K562 (cell line): ENCODE measurements around the gene CEP290. TPM values are rescaled to one million over a fixed set of nuclear protein-coding genes. Genes with fewer than 3 reads are reported as not detected.

Source experiments
- ATAC-seq: fragments of 200-7000 bp; cut with Tn5 transposase; 3 replicates; pipeline ENCODE4 v1.9.1; 2020; ENCODE audit warnings: moderate library complexity
- BruUV-seq: library from RNA; stranded (reverse); fragments of 400-500 nt; replicated peaks from 2 replicates; lab custom pipeline; 2021; lab: Mats Ljungman, UMichigan
- CTCF ChIA-PET: fragments of 300-600 bp; formaldehyde crosslinking; extraction: SDS; loops from one replicate; lab custom pipeline; 2021; ENCODE audit warnings: low intra/inter-chr PET ratio; lab: Yijun Ruan, JAX
- POLR2A ChIA-PET: fragments of 300-600, 350-650 bp; sonication (Branson Sonifier 250); formaldehyde crosslinking; extraction: SDS; loops from one replicate; lab custom pipeline; 2021; ENCODE audit warnings: antibody characterized with exemption, inconsistent platforms; lab: Yijun Ruan, JAX
- DNase-seq, 4 experiments: peaks; one replicate each; pipeline versions ENCODE4 v3.0.0 to v3.0.0-alpha.2; 2011 to 2018; ENCODE audit warnings: low spot score in 3 of 4, mixed read lengths in 3 of 4; ENCODE audit errors: extremely low read depth in 1 of 4
- FAIRE-seq: peaks from 2 replicates; lab custom pipeline; 2011; peaks lifted over from hg19 to GRCh38; lab: Jason Lieb, UNC
- H2AFZ ChIP-seq: 2 replicates; pipeline ENCODE4 v1.6.0; 2011; ENCODE audit warnings: low read depth, low read length, control low read depth, inconsistent platforms
- H3K27ac ChIP-seq: fragments of 200-600 bp; 3 replicates; pipeline ENCODE4 v1.8.0; 2011; ENCODE audit warnings: low read depth, mild to moderate bottlenecking, control low read depth, inconsistent platforms, low read length, moderate library complexity, mixed read lengths; ENCODE audit errors: extremely low read depth
- H3K27me3 ChIP-seq, 2 experiments: fragments of 300-600 bp in 1 of 2; 2 replicates in 1 of 2; 3 replicates in 1 of 2; pipeline versions ENCODE4 v1.6.0 to v1.8.0; 2011; ENCODE audit warnings: inconsistent platforms in 2 of 2, low read length in 2 of 2, mild to moderate bottlenecking in 1 of 2, mixed read lengths in 1 of 2, moderate library complexity in 1 of 2; ENCODE audit not compliant: control insufficient read depth in 2 of 2, insufficient read depth in 2 of 2
- H3K36me3 ChIP-seq: fragments of 300-600 bp; 3 replicates; pipeline ENCODE4 v1.8.0; 2011; ENCODE audit warnings: mild to moderate bottlenecking, low read length, inconsistent platforms; ENCODE audit not compliant: control insufficient read depth, insufficient read depth
- H3K4me1 ChIP-seq, 2 experiments: fragments of 200-600 bp in 1 of 2; replicated peaks in 1 of 2; 2 replicates in 1 of 2; 3 replicates in 1 of 2; pipeline versions ENCODE4 v1.5.1 to v1.8.0; 2011; ENCODE audit warnings: inconsistent platforms in 2 of 2, low read length in 2 of 2, mild to moderate bottlenecking in 1 of 2, mixed read lengths in 1 of 2, moderate library complexity in 1 of 2; ENCODE audit not compliant: control insufficient read depth in 2 of 2, insufficient read depth in 2 of 2
- H3K4me2 ChIP-seq: 2 replicates; pipeline ENCODE4 v1.6.1; 2011; ENCODE audit warnings: low read length, control low read depth, inconsistent platforms, mixed read lengths; ENCODE audit not compliant: insufficient read depth
- H3K4me3 ChIP-seq: fragments of 200-600 bp; sonication (generic), shearing (Covaris generic); 2 replicates; pipeline ENCODE4 v1.5.1; 2016; ENCODE audit warnings: control low read depth, inconsistent platforms
- H3K79me2 ChIP-seq: fragments of 200-600 bp; 3 replicates; pipeline ENCODE4 v1.8.0; 2011; ENCODE audit warnings: low read length, inconsistent platforms; ENCODE audit not compliant: control insufficient read depth, insufficient read depth
- H3K9ac ChIP-seq, 2 experiments: 2 replicates each; pipeline versions ENCODE4 v1.6.0 to v1.6.1; 2011; ENCODE audit warnings: low read depth in 2 of 2, low read length in 2 of 2, control low read depth in 1 of 2, inconsistent platforms in 1 of 2, mild to moderate bottlenecking in 1 of 2, mixed read lengths in 1 of 2; ENCODE audit not compliant: insufficient read depth in 1 of 2
- H3K9me1 ChIP-seq: one replicate; pipeline ENCODE4 v1.6.0; 2011; ENCODE audit warnings: inconsistent platforms, mild to moderate bottlenecking, low read length, moderate library complexity; ENCODE audit not compliant: control insufficient read depth, insufficient read depth
- H3K9me3 ChIP-seq: replicated peaks from 2 replicates; pipeline ENCODE4 v1.5.1; 2011; ENCODE audit warnings: low read depth, low read length, inconsistent platforms; ENCODE audit not compliant: control insufficient read depth, insufficient read depth
- H4K20me1 ChIP-seq: replicated peaks from 2 replicates; pipeline ENCODE4 v1.6.1; 2011; ENCODE audit warnings: low read length, inconsistent platforms, mixed read lengths; ENCODE audit not compliant: control insufficient read depth, insufficient read depth
- CHD1 ChIP-seq: fragments of 200-600 bp; sonication (generic); IDR thresholded peaks from one replicate; pipeline ENCODE4 v1.6.1; 2012; ENCODE audit warnings: mild to moderate bottlenecking, moderate library complexity, low read length, inconsistent platforms
- HDAC3 ChIP-seq: fragments of 450-650 bp; IDR thresholded peaks from 2 replicates; pipeline ENCODE4 v1.6.1; 2018; ENCODE audit warnings: borderline replicate concordance, mild to moderate bottlenecking, moderate library complexity; ENCODE audit not compliant: partially characterized antibody
- HIVEP1 ChIP-seq: fragments of 250-450 bp; sonication (Bioruptor Pico); IDR thresholded peaks from 2 replicates; pipeline ENCODE4 v1.4.0; 2020; ENCODE audit warnings: mild to moderate bottlenecking
- HMBOX1 ChIP-seq: sonication (generic); IDR thresholded peaks from 2 replicates; pipeline ENCODE4 v1.6.1; 2016
- MAX ChIP-seq: sonication (generic); formaldehyde crosslinking; IDR thresholded peaks from 2 replicates; pipeline ENCODE4 v1.9.0; 2022; ENCODE audit warnings: mild to moderate bottlenecking, missing genetic modification reagents
- MCM5 ChIP-seq: fragments of 450-650 bp; IDR thresholded peaks from 2 replicates; pipeline ENCODE4 v1.6.1; 2016; ENCODE audit warnings: low read depth
- MEF2D ChIP-seq: conservative IDR thresholded peaks from 2 replicates; pipeline ENCODE4 v1.6.1; 2016; ENCODE audit warnings: low read depth, missing genetic modification characterization, missing compliant biosample characterization
- MYBL2 ChIP-seq, 2 experiments: fragments of 450-650 bp in 1 of 2; sonication (generic) in 1 of 2; formaldehyde crosslinking in 1 of 2; IDR thresholded peaks; 2 replicates each; pipeline versions ENCODE4 v1.6.1 to v1.8.1; 2017 to 2022; ENCODE audit warnings: borderline replicate concordance in 1 of 2, inconsistent platforms in 1 of 2, low read depth in 1 of 2, mild to moderate bottlenecking in 1 of 2, missing genetic modification reagents in 1 of 2, moderate library complexity in 1 of 2
- PHF8 ChIP-seq: fragments of 200-600 bp; sonication (generic); IDR thresholded peaks from 2 replicates; pipeline ENCODE4 v1.6.1; 2012; ENCODE audit warnings: mixed run types, mild to moderate bottlenecking, inconsistent platforms, low read length, moderate library complexity, borderline replicate concordance
- RFX1 ChIP-seq: fragments of 450-650 bp; IDR thresholded peaks from 2 replicates; pipeline ENCODE4 v1.6.1; 2016; ENCODE audit warnings: mild to moderate bottlenecking, moderate library complexity
- SAP30 ChIP-seq: fragments of 200-600 bp; sonication (generic); IDR thresholded peaks from 2 replicates; pipeline ENCODE4 v1.6.1; 2012; ENCODE audit warnings: borderline replicate concordance, low read depth, mild to moderate bottlenecking, moderate library complexity, low read length, control low read depth, inconsistent platforms; ENCODE audit not compliant: insufficient read depth, poor library complexity, severe bottlenecking
- SMARCC2 ChIP-seq: fragments of 450-650 bp; IDR thresholded peaks from 2 replicates; pipeline ENCODE4 v1.6.1; 2017; ENCODE audit warnings: antibody characterized with exemption, moderate library complexity, mild to moderate bottlenecking, low read depth
- SRSF9 ChIP-seq: fragments of 200-400 bp; formaldehyde crosslinking; IDR thresholded peaks from 2 replicates; pipeline ENCODE4 v1.6.1; 2017; ENCODE audit warnings: low read depth, low read length, borderline replicate concordance
- ZNF280A ChIP-seq: fragments of 450-650 bp; IDR thresholded peaks from 2 replicates; pipeline ENCODE4 v1.6.1; 2018; ENCODE audit warnings: mild to moderate bottlenecking, low read depth; ENCODE audit not compliant: partially characterized antibody
- ZNF444 ChIP-seq: fragments of 250-450 bp; sonication (Bioruptor Pico); IDR thresholded peaks from 2 replicates; pipeline ENCODE4 v1.4.0; 2020; ENCODE audit warnings: mild to moderate bottlenecking, moderate library complexity
- ZNF449 ChIP-seq: fragments of 250-450 bp; sonication (Bioruptor Pico); IDR thresholded peaks from 2 replicates; pipeline ENCODE4 v1.8.0; 2022; ENCODE audit warnings: moderate library complexity, mild to moderate bottlenecking, inconsistent platforms
- ZNF57 ChIP-seq: fragments of 450-650 bp; formaldehyde crosslinking; IDR thresholded peaks from 2 replicates; pipeline ENCODE4 v1.4.0; 2020; ENCODE audit warnings: mild to moderate bottlenecking, moderate library complexity
- WGBS: fragments of 100-300 bp; shearing (Covaris generic); methylation state at CpG from one replicate; pipeline ENCODE4 v1.1.6; 2016; ENCODE audit warnings: low coverage, mixed read lengths; ENCODE audit not compliant: insufficient coverage; ENCODE audit errors: missing lambda C conversion rate; 5-methylcytosine and 5-hydroxymethylcytosine counted together
- in situ Hi-C: fragments of 300-500 bp; cut with MboI; formaldehyde crosslinking; loops from 4 replicates; pipeline ENCODE4 v1.15.0; 2018; ENCODE audit warnings: inconsistent platforms, mixed read lengths
- intact Hi-C: fragments of 100-400 bp; cut with micrococcal nuclease; formaldehyde crosslinking; loops from 2 replicates; pipeline ENCODE4 v1.14.2; 2022
- polyA plus RNA-seq, 8 experiments: library from polyadenylated mRNA; depleted of rRNA in 4 of 8; stranded (reverse) in 5 of 8; unstranded in 3 of 8; fragments of >200 nt; fragmentation: Nextera tagmentation in 2 of 8; fragmentation: Illumina TruSeq in 1 of 8; extraction: Ambion mirVana in 2 of 8; extraction: Trizol in 1 of 8; gene quantifications; 2 replicates each; pipeline versions ENCODE4 v1.2.1 to v1.2.3, GENCODE V29; 2011 to 2014; ENCODE audit warnings: inconsistent platforms in 1 of 8, missing spikeins in 1 of 8
- total RNA-seq, 7 experiments: library from RNA; depleted of rRNA in 6 of 7; stranded (reverse); fragments of >200 nt in 6 of 7; fragmentation: Illumina TruSeq in 2 of 7; extraction: Trizol in 2 of 7; gene quantifications; 2 replicates each; pipeline versions ENCODE4 v1.2.1 to v1.2.3, GENCODE V29; 2011 to 2021; ENCODE audit warnings: low replicate concordance in 1 of 7

The CEP290 gene
- total and polyA plus RNA-seq, 9 of the 15 experiments (the other 6 are each of a cell fraction or from before 2014, with no cell fraction given) = 7.2 to 19.4 (median 18.1) TPM

GRCh38 chr12:88122666-88123065, 19.2 kb downstream of the CEP290 start (continued):
- TF ChIP-seq ZNF280A = no peak
- TF ChIP-seq MCM5 = no peak
- TF ChIP-seq RFX1 = no peak
- no peak for TF ChIP-seq SMARCC2

- Histone ChIP-seq H3K4me1 (no peaks in the 10 kb centered on the region), H3K79me2 (no peaks in the 10 kb centered on the region), H3K4me3 (no peak overlapping the region), H2AFZ (no peak overlapping the region), H3K36me3 (peaks cover 77% of the 10 kb centered on the region), H3K27ac (no peak overlapping the region), H4K20me1 (no peaks in the 10 kb centered on the region), H3K9me1 (no peaks in the 10 kb centered on the region), H3K9ac (no peak overlapping the region), H3K9me3 (no peaks in the 10 kb centered on the region), H3K27me3 (no peaks in the 10 kb centered on the region), H3K4me2 (no peak overlapping the region)
- in situ Hi-C loops = loop anchor here (25.0 kb wide), 1 partner anchor 873 kb away; no protein-coding TSS in a partner anchor
- no TSS peak for BruUV-seq
- DNase-seq = no peak
- ChIA-PET POLR2A (no interaction called here), CTCF (no interaction called here)
- intact Hi-C loops = loop anchor here (5.0 to 10.0 kb wide), 3 partner anchors 278 to 1341 kb away; no protein-coding TSS in a partner anchor
- no peak for ATAC-seq
- 41% methylated on average over 3 of the region's 3 CpGs for WGBS
- no peak for TF ChIP-seq ZNF449 (CRISPR knock-in tag)
- TF ChIP-seq SRSF9 = no peak
- TF ChIP-seq HMBOX1 = no peak
- TF ChIP-seq HDAC3 = no peak
- no peak for TF ChIP-seq HIVEP1 (CRISPR knock-in tag)
- no peak for TF ChIP-seq PHF8
- no peak for TF ChIP-seq ZNF57 (CRISPR knock-in tag)
- TF ChIP-seq MAX (CRISPR knock-in tag) = no peak
- no peak for TF ChIP-seq MYBL2 (IDR thresholded peaks at IDR 0.05; ENCODE audit: low read depth)
- TF ChIP-seq MYBL2 (CRISPR knock-in tag; IDR thresholded peaks at IDR 0.05; ENCODE audit: borderline replicate concordance) = no peak
- no peak for TF ChIP-seq MEF2D
- TF ChIP-seq ZNF444 (CRISPR knock-in tag) = no peak
- TF ChIP-seq SAP30 = no peak
- TF ChIP-seq CHD1 = no peak
- no peak for FAIRE-seq
Observed at GRCh38 chr12:88113871-88114270, 28.0 kb downstream of the CEP290 start.
